CD4-positive, alpha-beta T cell treated with Interleukin-17A for 4 hours (primary cell): ENCODE results near the gene TRAFD1.
A peak's percentile ranks its signal among the peaks of the same experiment; 100 is the strongest.

Experiments
- DNase-seq: peaks from one replicate; pipeline ENCODE4 v3.0.0-alpha.2; 2020; ENCODE audit warnings: mixed read lengths

The TRAFD1 gene

GRCh38 chr12:112161711-112162110 lies 36.4 kb downstream of the TRAFD1 start:
- no peak for DNase-seq

- DNase-seq = no peak
These were observed 37.0 kb downstream of the TRAFD1 start for GRCh38 chr12:112162241-112162790.

GRCh38 chr12:112163056-112163455 lies 37.7 kb downstream of the TRAFD1 start:
- no peak for DNase-seq

- DNase-seq = no peak
These were observed 38.2 kb downstream of the TRAFD1 start for GRCh38 chr12:112163471-112163991.

- DNase-seq = no peak
These were observed 38.8 kb downstream of the TRAFD1 start for GRCh38 chr12:112164011-112164660.

- DNase-seq = no peak
These were observed 40.3 kb downstream of the TRAFD1 start for GRCh38 chr12:112165624-112166023.

- DNase-seq = no peak
These were observed 41.0 kb downstream of the TRAFD1 start for GRCh38 chr12:112166051-112167015.

GRCh38 chr12:112167031-112167461 lies 41.7 kb downstream of the TRAFD1 start:
- no peak for DNase-seq

GRCh38 chr12:112167718-112168525 lies 42.6 kb downstream of the TRAFD1 start:
- DNase-seq = no peak

- DNase-seq = no peak
These were observed 43.2 kb downstream of the TRAFD1 start for GRCh38 chr12:112168561-112168971.

- DNase-seq = no peak
These were observed 44.0 kb downstream of the TRAFD1 start for GRCh38 chr12:112169161-112169872.

GRCh38 chr12:112169966-112170365 lies 44.6 kb downstream of the TRAFD1 start:
- no peak for DNase-seq

- peak; percentile 44 for DNase-seq
These were observed 45.0 kb downstream of the TRAFD1 start for GRCh38 chr12:112170376-112170775.

GRCh38 chr12:112170971-112171596 lies 45.7 kb downstream of the TRAFD1 start:
- no peak for DNase-seq

- no peak for DNase-seq
These were observed 47.4 kb downstream of the TRAFD1 start for GRCh38 chr12:112172556-112173324.

GRCh38 chr12:112175361-112176155 lies 50.2 kb downstream of the TRAFD1 start:
- no peak for DNase-seq

GRCh38 chr12:112176321-112177010 lies 51.1 kb downstream of the TRAFD1 start:
- no peak for DNase-seq

- DNase-seq = no peak
These were observed 53.4 kb downstream of the TRAFD1 start for GRCh38 chr12:112178796-112179195.

- DNase-seq = no peak
These were observed 54.0 kb downstream of the TRAFD1 start for GRCh38 chr12:112179341-112179740.
